Small intestine (tissue), 7 donors: Measurements from ENCODE around the gene GBF1. TPM values are rescaled to one million over a fixed set of nuclear protein-coding genes. Genes with fewer than 3 reads are reported as not detected.

Source experiments
- DNase-seq, 2 donors: peaks; one replicate each; pipeline versions ENCODE4 v3.0.0 to v3.0.0-alpha.2; 2013
- FAIRE-seq: peaks from 2 replicates; lab custom pipeline; 2012; peaks lifted over from hg19 to GRCh38; lab: Jason Lieb, UNC
- H3K27ac ChIP-seq, 3 donors: one replicate each; pipeline ENCODE4 v1.5.1; 2013; ENCODE audit warnings: low read length in 2 of 3, mild to moderate bottlenecking in 2 of 3, control low read depth in 1 of 3, inconsistent platforms in 1 of 3, low read depth in 1 of 3, moderate library complexity in 1 of 3
- H3K27me3 ChIP-seq, 3 donors: one replicate each; pipeline ENCODE4 v1.6.1; 2013; ENCODE audit warnings: low read length in 3 of 3, inconsistent platforms in 1 of 3; ENCODE audit not compliant: control insufficient read depth in 3 of 3, insufficient read depth in 3 of 3
- H3K36me3 ChIP-seq, 3 donors: one replicate each; pipeline ENCODE4 v1.6.1; 2013; ENCODE audit warnings: low read length in 3 of 3, inconsistent platforms in 1 of 3, low read depth in 1 of 3, mild to moderate bottlenecking in 1 of 3, moderate library complexity in 1 of 3; ENCODE audit not compliant: control insufficient read depth in 3 of 3, insufficient read depth in 2 of 3
- H3K4me1 ChIP-seq, 3 donors: one replicate each; pipeline ENCODE4 v1.6.1; 2013; ENCODE audit warnings: low read length in 2 of 3, inconsistent platforms in 1 of 3, low read depth in 1 of 3, mild to moderate bottlenecking in 1 of 3, moderate library complexity in 1 of 3; ENCODE audit not compliant: control insufficient read depth in 3 of 3, insufficient read depth in 2 of 3
- H3K4me3 ChIP-seq, 3 donors: one replicate each; pipeline ENCODE4 v1.5.1; 2013; ENCODE audit warnings: low read length in 3 of 3, control low read depth in 1 of 3, inconsistent platforms in 1 of 3, low read depth in 1 of 3, mild to moderate bottlenecking in 1 of 3, moderate library complexity in 1 of 3
- H3K9me3 ChIP-seq, 2 donors: one replicate each; pipeline ENCODE4 v1.6.1; 2013; ENCODE audit warnings: low read depth in 1 of 2, low read length in 1 of 2; ENCODE audit not compliant: control insufficient read depth in 2 of 2, insufficient read depth in 1 of 2
- WGBS, 3 donors: extraction: QIAGEN DNeasy Blood & Tissue Kit; methylation state at CpG; one replicate each; pipeline ENCODE4 v1.1.7; 2013; 5-methylcytosine and 5-hydroxymethylcytosine counted together
- polyA plus RNA-seq, 4 donors: library from polyadenylated mRNA; stranded (reverse) in 3 of 4; unstranded in 1 of 4; fragments of 200-250 nt in 3 of 4; fragments of 120-200 nt in 1 of 4; gene quantifications; one replicate each; pipeline versions ENCODE4 v1.2.1 to v1.2.3, GENCODE V29; 2013
- donor health status: healthy with polysubstance abuse.
- donor health status: control.
- donor health status: control.
- donor health status: Bipolar disorder and iron deficiency.
- donor health status: healthy.

GBF1 gene
- polyA plus RNA-seq, 4 donors: 13.2 to 53.0 (median 18.4) TPM

GRCh38 chr10:102354451-102354850 is 109.1 kb downstream of the GBF1 start:
- Histone ChIP-seq H3K9me3 (no peaks in the 10 kb centered on the region), H3K27me3 (no peaks in the 10 kb centered on the region), H3K4me1 (no peaks in the 10 kb centered on the region), H3K36me3 (peaks cover 21 to 72% (median 30%) of the 10 kb centered on the region in 3 donors), H3K27ac (no peak overlapping the region), H3K4me3 (no peak overlapping the region)
- no peak for DNase-seq
- FAIRE-seq: no peak
- 87 to 99% (median 92%) methylated on average over 3 of the region's 3 CpGs for WGBS, 3 donors

- H3K36me3 ChIP-seq: peaks cover 26 to 72% (median 39%) of the 10 kb centered on the region in 3 donors
- DNase-seq (no peak), FAIRE-seq (no peak)
- no peaks in the 10 kb centered on the region for H3K9me3 ChIP-seq
- 92 to 99% (median 94%) methylated on average over 4 of the region's 4 CpGs for WGBS, 3 donors
- H3K4me3 ChIP-seq: no peak overlapping the region
- H3K27me3 ChIP-seq: no peaks in the 10 kb centered on the region
- H3K4me1 ChIP-seq: no peaks in the 10 kb centered on the region
- no peak overlapping the region for H3K27ac ChIP-seq
These were observed 113.5 kb downstream of the GBF1 start for GRCh38 chr10:102358712-102359382.

- FAIRE-seq (no peak), DNase-seq (no peak)
- H3K27me3 ChIP-seq: no peaks in the 10 kb centered on the region
- no peak overlapping the region for H3K27ac ChIP-seq
- 96 to 100% (median 96%) methylated on average over 1 of the region's 1 CpG for WGBS, 3 donors
- no peaks in the 10 kb centered on the region for H3K4me1 ChIP-seq
- H3K9me3 ChIP-seq: peaks cover 0 to 14% of the 10 kb centered on the region in 2 donors
- no peak overlapping the region for H3K4me3 ChIP-seq
- H3K36me3 ChIP-seq: peaks cover 37 to 76% (median 53%) of the 10 kb centered on the region in 3 donors
These were observed 122.1 kb downstream of the GBF1 start for GRCh38 chr10:102367441-102367840.

GRCh38 chr10:102368077-102368476 is 122.7 kb downstream of the GBF1 start:
- no peak for FAIRE-seq

GRCh38 chr10:102371295-102371694 is 126.0 kb downstream of the GBF1 start:
- Histone ChIP-seq H3K9me3 (peaks cover 0 to 14% of the 10 kb centered on the region in 2 donors), H3K27ac (no peak overlapping the region), H3K36me3 (peaks cover 32 to 78% (median 46%) of the 10 kb centered on the region in 3 donors), H3K4me1 (no peaks in the 10 kb centered on the region), H3K27me3 (no peaks in the 10 kb centered on the region), H3K4me3 (no peak overlapping the region)
- FAIRE-seq (no peak), DNase-seq (no peak)
- 98 to 100% (median 100%) methylated on average over 2 of the region's 2 CpGs for WGBS, 3 donors

More at GRCh38 chr10:102368077-102368476, 122.7 kb downstream of the GBF1 start:
- H3K9me3 ChIP-seq: peaks cover 0 to 14% of the 10 kb centered on the region in 2 donors
- no peak overlapping the region for H3K4me3 ChIP-seq
- DNase-seq: no peak
- no peaks in the 10 kb centered on the region for H3K27me3 ChIP-seq
- WGBS, 3 donors: 88 to 95% (median 94%) methylated on average over 3 of the region's 3 CpGs
- no peak overlapping the region for H3K27ac ChIP-seq
- peaks cover 37 to 72% (median 46%) of the 10 kb centered on the region in 3 donors for H3K36me3 ChIP-seq
- no peaks in the 10 kb centered on the region for H3K4me1 ChIP-seq

GRCh38 chr10:102375250-102375649 is 129.9 kb downstream of the GBF1 start:
- no peak overlapping the region for H3K4me3 ChIP-seq
- H3K9me3 ChIP-seq: peaks cover 0 to 10% of the 10 kb centered on the region in 2 donors
- peaks cover 24 to 72% (median 42%) of the 10 kb centered on the region in 3 donors for H3K36me3 ChIP-seq
- no peak for FAIRE-seq
- H3K4me1 ChIP-seq: no peaks in the 10 kb centered on the region
- WGBS, 3 donors: 93 to 97% (median 94%) methylated on average over 7 of the region's 7 CpGs
- H3K27me3 ChIP-seq: no peaks in the 10 kb centered on the region
- DNase-seq: no peak
- no peak overlapping the region for H3K27ac ChIP-seq

GRCh38 chr10:102375867-102376266 is 130.5 kb downstream of the GBF1 start:
- Histone ChIP-seq H3K4me3 (no peak overlapping the region), H3K4me1 (no peaks in the 10 kb centered on the region), H3K27me3 (no peaks in the 10 kb centered on the region), H3K27ac (no peak overlapping the region), H3K9me3 (peaks cover 0 to 4% of the 10 kb centered on the region in 2 donors), H3K36me3 (peaks cover 19 to 72% (median 38%) of the 10 kb centered on the region in 3 donors)
- DNase-seq: no peak
- no peak for FAIRE-seq
- 90 to 94% (median 92%) methylated on average over 2 of the region's 2 CpGs for WGBS, 3 donors

GRCh38 chr10:102376901-102377300 is 131.6 kb downstream of the GBF1 start:
- Histone ChIP-seq H3K9me3 (no peaks in the 10 kb centered on the region), H3K4me3 (no peak overlapping the region), H3K36me3 (peaks cover 23 to 75% (median 38%) of the 10 kb centered on the region in 3 donors), H3K4me1 (no peaks in the 10 kb centered on the region), H3K27ac (no peak overlapping the region), H3K27me3 (no peaks in the 10 kb centered on the region)
- FAIRE-seq: no peak
- 90 to 95% (median 95%) methylated on average over 11 to 12 of the region's 12 CpGs for WGBS, 3 donors
- no peak for DNase-seq
